ENCODE measurements around the gene LDLRAD4.

LDLRAD4 gene

GRCh38 chr18:13229001-13229671 lies 10.6 kb downstream of the LDLRAD4 start:
- DNase-seq (ENCODE audit: low read depth in 3 of 3) = no peak

DNA sequence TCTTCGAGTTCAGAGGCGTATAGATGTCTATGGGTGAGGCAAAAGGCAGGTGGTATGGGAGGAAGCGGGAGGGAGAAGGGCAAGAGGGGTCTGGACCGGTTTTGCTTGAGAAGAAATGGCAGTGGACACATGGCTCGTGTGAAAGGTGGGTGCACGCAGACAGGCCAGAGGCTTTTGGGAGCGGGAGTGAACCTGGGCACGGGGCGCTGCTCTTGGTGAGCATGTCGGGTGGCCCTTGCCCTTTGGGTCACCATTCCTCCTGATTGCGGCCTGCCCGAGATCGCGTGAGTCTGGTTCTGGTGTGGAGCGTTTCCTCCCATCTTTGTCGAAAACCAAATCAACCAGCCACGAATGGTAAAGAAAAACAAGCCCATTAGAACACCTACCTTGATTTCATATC lies 12.6 kb downstream of the LDLRAD4 start:
- no peak for DNase-seq (ENCODE audit: low read depth in 3 of 3)

- no peak for DNase-seq (ENCODE audit: low read depth in 3 of 3)
These were observed 13.7 kb downstream of the LDLRAD4 start for GRCh38 chr18:13232086-13232917.

DNA sequence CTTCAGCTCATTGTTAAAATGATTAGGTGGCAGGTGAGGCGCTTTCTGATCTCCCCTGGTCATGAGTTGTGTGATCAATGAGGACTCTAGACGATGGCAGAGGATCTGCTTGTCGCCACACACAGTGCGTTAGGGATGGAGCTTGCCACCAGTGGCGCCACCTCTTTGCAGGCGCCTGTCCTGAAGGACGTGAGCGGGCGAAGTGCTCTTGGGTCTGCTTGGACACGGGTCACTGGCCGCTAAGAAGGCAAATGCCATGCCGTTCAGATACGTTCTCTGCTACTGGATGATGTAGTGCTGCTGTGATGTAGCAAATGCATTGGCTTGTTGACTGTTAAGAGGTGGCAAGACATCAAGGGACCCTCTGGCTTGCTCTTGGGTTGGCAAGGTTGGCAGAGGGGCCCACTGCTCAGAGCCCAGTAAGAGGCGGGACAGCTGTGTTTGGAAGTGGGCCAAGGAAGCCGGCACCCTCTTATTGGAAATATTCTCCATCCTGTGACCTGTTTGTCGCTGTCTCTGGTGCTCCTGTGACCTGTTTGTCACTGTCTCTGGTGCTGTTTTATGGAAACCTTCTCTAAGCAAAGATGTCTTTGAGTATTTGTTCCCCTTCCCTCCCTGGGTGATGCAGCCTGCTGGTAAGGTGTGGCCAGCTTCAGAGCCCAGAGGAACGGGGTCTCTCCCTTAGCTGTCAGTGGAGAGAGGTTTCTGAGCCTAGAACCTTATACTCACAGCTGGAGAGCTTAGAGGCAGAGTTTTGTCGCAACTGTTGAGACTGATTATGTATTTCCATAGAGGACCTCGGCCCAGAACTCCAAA lies 14.6 kb downstream of the LDLRAD4 start:
- no peak for DNase-seq (ENCODE audit: low read depth in 3 of 3)

DNA sequence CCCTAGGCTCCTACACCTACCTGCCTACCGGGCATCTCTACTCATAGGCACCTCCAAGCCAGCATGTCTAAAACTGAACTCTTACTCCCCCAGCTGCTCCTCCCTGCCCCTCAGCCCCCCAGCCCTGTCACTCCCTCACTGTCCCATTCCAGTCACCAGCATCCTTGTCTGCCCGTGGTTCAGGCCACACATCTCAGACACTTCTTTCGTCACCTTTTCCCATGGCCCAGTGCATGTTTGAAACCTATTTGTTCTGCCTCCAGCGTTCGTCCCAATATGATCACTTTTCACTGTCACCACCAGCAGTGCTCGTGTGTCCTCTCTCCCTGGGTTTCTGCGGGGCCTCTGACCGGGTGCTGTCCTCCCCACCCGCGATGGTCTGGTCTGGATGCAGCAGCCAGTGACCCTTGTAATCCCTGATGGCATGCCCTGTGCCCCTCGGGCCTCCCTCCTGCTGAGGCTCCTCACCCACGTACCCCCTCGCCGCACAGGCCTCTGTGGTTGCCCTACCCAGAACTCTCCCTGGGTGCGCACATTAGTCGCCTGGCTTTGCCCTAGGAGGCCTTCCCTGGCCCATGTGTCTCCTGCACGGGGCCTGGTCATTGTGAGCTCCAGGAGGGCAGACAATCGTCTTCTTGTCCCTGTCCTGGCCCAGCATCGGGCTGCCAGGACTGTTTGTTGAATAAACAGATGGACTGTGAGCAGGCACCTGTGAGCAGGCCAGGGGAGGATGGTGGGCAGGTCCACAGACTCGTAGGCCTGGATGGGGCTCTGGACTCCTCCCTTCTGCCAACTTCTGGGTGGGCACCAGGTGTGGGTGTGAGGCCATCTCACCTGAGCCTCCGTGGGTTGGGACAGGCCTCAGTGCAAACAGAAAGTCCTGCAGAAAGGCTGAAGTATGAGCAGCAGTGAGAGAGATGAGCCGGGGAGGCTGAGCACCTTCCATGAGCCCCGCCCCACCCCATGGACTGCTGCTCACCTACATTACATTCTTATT lies 15.5 kb downstream of the LDLRAD4 start:
- no peak for DNase-seq (ENCODE audit: low read depth in 3 of 3)

DNA sequence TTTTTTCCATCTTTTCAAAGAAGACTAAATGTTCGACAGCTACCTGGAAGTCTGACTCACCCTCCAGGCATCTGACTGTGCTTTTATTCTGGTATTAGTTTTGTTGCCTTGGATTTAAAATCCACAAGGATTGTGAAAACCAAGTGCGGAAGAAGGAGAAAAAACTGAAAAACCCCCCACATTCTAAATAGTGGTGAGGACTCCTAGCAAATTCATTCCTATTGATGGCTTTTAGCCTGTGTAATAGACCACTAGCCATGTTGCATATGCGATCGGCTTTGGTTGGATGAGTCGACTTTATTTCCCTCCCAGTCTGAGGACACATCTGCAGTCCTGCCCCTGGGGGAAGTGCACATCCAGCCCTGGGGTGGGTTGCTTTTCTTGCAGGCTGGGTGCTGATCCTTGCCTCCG lies 16.9 kb downstream of the LDLRAD4 start:
- no peak for DNase-seq (ENCODE audit: low read depth in 3 of 3)

GRCh38 chr18:13235981-13236380 lies 17.4 kb downstream of the LDLRAD4 start:
- DNase-seq (ENCODE audit: low read depth in 3 of 3) = no peak

DNA sequence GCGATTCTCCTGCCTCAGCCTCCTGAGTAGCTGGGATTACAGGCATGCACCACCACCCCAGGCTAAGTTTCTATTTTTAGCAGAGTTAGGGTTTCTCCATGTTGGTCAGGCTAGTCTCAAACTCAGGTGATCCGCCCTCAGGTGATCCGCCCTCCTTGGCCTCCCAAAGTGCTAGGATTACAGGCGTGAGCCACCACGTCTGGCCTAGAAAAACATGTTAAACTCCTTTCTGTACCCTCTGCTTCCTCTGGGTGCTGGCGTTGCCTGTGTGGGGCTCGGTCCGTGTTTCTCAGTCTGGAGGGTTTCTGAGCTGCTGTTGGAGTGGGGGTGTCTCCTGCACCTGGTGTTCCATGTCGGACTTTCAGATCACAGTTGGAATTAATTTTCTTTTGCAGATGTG lies 17.9 kb downstream of the LDLRAD4 start:
- no peak for DNase-seq (ENCODE audit: low read depth in 3 of 3)

GRCh38 chr18:13237073-13237472 lies 18.5 kb downstream of the LDLRAD4 start:
- DNase-seq (ENCODE audit: low read depth in 3 of 3) = no peak

DNA sequence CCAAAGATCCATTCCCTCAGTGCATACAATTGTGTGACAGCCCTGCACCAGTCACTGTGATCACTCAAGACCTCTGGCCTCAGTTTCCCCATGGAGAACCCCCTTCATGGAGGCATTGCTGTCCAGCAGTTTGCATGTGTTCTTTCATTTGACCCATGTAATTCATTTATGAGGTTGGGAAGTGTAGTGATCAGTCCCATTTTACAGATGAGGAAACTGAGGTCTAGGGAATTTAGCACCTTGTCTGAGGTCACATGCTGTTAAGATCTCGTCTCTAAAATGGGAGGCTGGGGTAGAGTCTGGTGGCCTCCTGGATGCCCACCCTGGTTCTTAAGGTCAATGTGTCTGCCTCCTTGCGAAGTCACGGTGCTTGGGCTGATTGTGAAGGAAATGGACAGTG lies 19.1 kb downstream of the LDLRAD4 start:
- DNase-seq (ENCODE audit: low read depth in 3 of 3) = no peak

DNA sequence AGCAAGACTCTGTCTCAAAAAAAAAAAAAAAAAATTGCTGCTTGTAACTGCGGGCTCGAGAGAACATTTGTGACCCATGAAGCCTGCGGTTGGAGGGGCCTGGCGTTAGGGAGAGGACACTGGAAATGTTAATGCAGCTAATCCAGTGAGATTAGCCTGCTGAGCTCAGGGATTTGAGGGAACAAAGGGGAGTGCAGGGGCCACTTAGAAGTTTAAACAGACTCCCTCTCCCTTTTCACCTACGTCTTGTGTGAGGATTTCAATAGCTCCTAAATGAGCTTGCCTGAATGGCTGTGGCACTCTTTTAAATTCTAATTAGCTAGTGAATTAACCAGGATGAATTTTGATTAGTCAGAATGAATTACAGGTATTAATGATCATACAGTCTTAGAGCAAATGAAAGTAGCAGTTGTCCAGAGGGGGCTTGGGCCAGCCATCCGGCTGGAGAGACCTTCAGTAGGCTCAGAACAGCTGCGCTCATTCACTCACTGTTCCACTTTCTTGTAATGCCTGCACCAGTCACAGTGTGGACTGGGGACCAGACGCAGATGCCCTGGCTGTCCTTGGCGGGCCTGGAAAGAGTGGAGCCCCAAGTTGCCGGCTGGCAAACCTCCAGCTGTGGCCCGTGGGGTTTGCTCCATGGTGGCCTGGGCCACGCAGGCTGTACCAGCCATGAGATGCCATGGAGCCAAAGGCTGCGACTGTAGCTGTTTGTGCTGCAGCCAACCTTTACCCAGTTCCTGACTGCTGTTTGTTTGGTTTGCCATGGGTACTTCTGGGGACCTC lies 20.8 kb downstream of the LDLRAD4 start:
- DNase-seq (ENCODE audit: low read depth in 3 of 3) = no peak

DNA sequence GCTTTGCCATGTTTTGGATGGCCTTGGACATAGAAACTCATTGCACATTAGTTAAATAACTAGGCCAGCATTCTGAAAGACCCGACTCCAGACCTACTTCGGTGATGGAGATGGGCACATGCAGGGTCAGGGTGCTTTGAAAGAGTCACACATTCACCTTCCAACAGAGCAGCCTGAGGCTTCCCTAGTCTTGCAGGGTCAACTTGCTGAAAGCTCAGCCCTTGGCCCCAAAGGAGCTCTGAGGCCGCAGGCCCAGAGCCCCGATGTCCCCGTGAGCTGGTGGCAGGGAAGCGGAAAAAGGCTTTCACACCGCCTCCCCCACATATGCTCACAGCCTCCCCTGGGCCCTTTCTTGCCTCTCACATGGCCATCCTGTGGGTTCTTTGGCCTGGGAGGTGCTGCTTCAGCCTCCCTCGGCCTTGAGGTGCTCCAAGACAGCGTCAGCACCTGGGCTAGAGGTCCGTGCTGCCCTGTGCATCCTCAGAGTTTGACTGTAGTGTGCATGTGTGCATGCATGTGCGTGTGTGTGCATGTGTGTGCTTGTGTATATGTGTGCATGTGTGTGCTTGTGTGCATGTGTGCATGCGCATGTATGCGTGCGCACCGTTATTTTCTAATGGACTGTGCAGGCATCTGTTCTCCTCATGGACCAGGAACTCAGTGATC lies 21.6 kb downstream of the LDLRAD4 start:
- no peak for DNase-seq (ENCODE audit: low read depth in 3 of 3)

- no peak for DNase-seq (ENCODE audit: low read depth in 3 of 3)
These were observed 22.7 kb downstream of the LDLRAD4 start for GRCh38 chr18:13241083-13241892.

DNA sequence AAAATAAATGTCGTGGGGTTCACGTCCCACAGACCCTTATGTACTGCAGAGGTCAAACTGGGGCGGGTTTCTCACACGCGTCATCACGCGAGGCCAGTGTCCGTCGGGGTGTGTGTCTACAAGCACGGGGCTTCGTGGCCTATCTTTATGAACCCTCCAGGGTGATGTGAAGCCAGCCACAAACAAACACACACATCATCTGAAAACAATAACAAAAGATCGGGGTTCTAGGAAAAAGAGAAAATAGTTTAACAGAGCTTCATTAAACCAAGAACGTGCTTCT lies 23.3 kb downstream of the LDLRAD4 start:
- no peak for DNase-seq (ENCODE audit: low read depth in 3 of 3)

DNA sequence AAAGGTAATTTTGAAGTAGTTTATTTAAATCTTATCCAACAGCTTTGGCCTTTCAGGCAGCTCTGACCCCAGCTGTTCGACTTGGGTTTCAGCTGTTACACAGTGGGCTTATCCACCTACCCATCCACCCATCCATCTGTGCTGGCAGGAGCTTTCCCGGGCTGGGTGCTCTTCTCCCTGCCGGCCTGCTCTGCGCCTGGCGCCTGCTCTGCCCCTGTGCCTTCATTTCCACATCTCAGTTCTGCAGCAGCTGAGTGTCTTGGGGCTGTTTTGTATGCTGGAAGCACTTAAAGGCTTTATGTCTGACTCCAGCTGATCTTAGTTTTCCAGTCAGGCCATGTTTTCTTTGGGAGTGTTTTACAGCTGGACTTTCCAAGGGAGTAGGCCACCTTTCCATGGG lies 24.2 kb downstream of the LDLRAD4 start:
- DNase-seq (ENCODE audit: low read depth in 3 of 3) = no peak

GRCh38 chr18:13243363-13243762 lies 24.8 kb downstream of the LDLRAD4 start:
- no peak for DNase-seq (ENCODE audit: low read depth in 3 of 3)

DNA sequence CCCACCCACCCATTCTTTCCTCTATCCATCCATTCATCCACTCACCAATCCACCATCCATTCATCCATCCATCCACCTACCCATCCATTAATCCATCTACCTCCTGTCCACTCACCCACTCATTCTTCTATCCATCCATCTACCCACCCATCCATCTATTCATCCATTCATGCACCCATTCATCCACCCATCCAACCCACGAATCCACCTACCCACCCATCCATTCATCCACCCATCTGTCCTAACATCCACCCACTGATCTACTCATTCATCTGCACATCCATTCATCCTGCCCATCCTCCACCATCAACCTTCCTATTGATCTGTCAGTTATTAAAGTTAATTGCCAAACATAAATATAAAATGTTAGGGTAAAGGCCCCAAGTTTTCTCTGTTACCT lies 25.6 kb downstream of the LDLRAD4 start:
- no peak for DNase-seq (ENCODE audit: low read depth in 3 of 3)

- no peak for DNase-seq (ENCODE audit: low read depth in 3 of 3)
These were observed 27.0 kb downstream of the LDLRAD4 start for GRCh38 chr18:13245481-13246000.

GRCh38 chr18:13246121-13246520 lies 27.6 kb downstream of the LDLRAD4 start:
- no peak for DNase-seq (ENCODE audit: low read depth in 3 of 3)
